Natural killer cell (primary cell): ENCODE measurements around the gene COL6A3. TPM values are rescaled to one million over a fixed set of nuclear protein-coding genes. Genes with fewer than 3 reads are reported as not detected.

Experiments used
- ATAC-seq, 3 donors: fragments of 150-1000 bp in 2 of 3; fragments of 200-7000 bp in 1 of 3; cut with Tn5 transposase; 1 replicate in 1 of 3; 2 replicates in 2 of 3; pipeline ENCODE4 v1.10.0; 2021; ENCODE audit warnings: mild to moderate bottlenecking in 2 of 3, moderate library complexity in 2 of 3
- DNase-seq, 2 donors: peaks; one replicate each; pipeline versions ENCODE4 v3.0.0 to v3.0.0-alpha.2; 2013 to 2021; ENCODE audit warnings: mixed read lengths in 1 of 2
- H3K27ac ChIP-seq: one replicate; pipeline ENCODE4 v1.5.1; 2013; ENCODE audit warnings: mild to moderate bottlenecking, low read length
- H3K27me3 ChIP-seq: one replicate; pipeline ENCODE4 v1.6.1; 2013; ENCODE audit warnings: low read length; ENCODE audit not compliant: control insufficient read depth, insufficient read depth
- H3K36me3 ChIP-seq: one replicate; pipeline ENCODE4 v1.6.1; 2013; ENCODE audit warnings: low read length; ENCODE audit not compliant: control insufficient read depth, insufficient read depth
- H3K4me1 ChIP-seq: one replicate; pipeline ENCODE4 v1.6.1; 2013; ENCODE audit warnings: low read length; ENCODE audit not compliant: control insufficient read depth, insufficient read depth
- H3K4me3 ChIP-seq: one replicate; pipeline ENCODE4 v1.5.1; 2013; ENCODE audit warnings: low read length
- H3K9me3 ChIP-seq: one replicate; pipeline ENCODE4 v1.6.1; 2013; ENCODE audit warnings: low read length; ENCODE audit not compliant: control insufficient read depth, insufficient read depth
- H3K27ac Mint-ChIP-seq, 2 donors: one replicate each; pipeline ENCODE4 v1.8.0; 2022; ENCODE audit warnings: mild to moderate bottlenecking in 2 of 2, mixed read lengths in 2 of 2, moderate library complexity in 1 of 2
- H3K27me3 Mint-ChIP-seq, 2 donors: one replicate each; pipeline ENCODE4 v1.8.0; 2022; ENCODE audit warnings: low read depth in 2 of 2, mixed read lengths in 2 of 2
- H3K36me3 Mint-ChIP-seq: one replicate; pipeline ENCODE4 v1.8.0; 2022; ENCODE audit warnings: mixed read lengths
- H3K4me1 Mint-ChIP-seq, 2 donors: one replicate each; pipeline ENCODE4 v1.8.0; 2022; ENCODE audit warnings: mixed read lengths in 2 of 2
- H3K4me3 Mint-ChIP-seq: one replicate; pipeline ENCODE4 v1.8.0; 2022; ENCODE audit warnings: mild to moderate bottlenecking, moderate library complexity, mixed read lengths
- H3K9me3 Mint-ChIP-seq, 2 donors: one replicate each; pipeline ENCODE4 v1.8.0; 2022; ENCODE audit warnings: mixed read lengths in 2 of 2
- CTCF ChIP-seq: fragments of 200-600 bp; IDR thresholded peaks from one replicate; pipeline ENCODE4 v1.8.0; 2022; ENCODE audit warnings: antibody characterized with exemption
- WGBS: methylation state at CpG from one replicate; pipeline ENCODE4 v1.1.7; 2013; ENCODE audit warnings: missing lambda C conversion rate; ENCODE audit not compliant: insufficient coverage; 5-methylcytosine and 5-hydroxymethylcytosine counted together
- intact Hi-C: fragments of 100-400 bp; cut with micrococcal nuclease; formaldehyde crosslinking; loops from one replicate; pipeline ENCODE4 v1.14.2; 2022
- total RNA-seq, 4 donors: library from RNA; stranded (reverse); fragments of 120-200 nt in 1 of 4; gene quantifications; one replicate each; pipeline versions ENCODE4 v1.2.3 to v1.2.4, GENCODE V29; 2013 to 2022

The COL6A3 gene
- total RNA-seq, 3 donors from 2014 or later (not counting 1 experiment from before 2014, with no cell fraction given) = 0.10 to 0.31 (median 0.29) TPM

- no peak overlapping the region for H3K27ac ChIP-seq
- Mint-ChIP-seq H3K9me3 (no peaks in the 10 kb centered on the region), H3K27me3 (peaks cover 30 to 66% of the 10 kb centered on the region in 2 donors), H3K36me3 (no peaks in the 10 kb centered on the region), H3K27ac (no peak overlapping the region), H3K4me1 (no peaks in the 10 kb centered on the region), H3K4me3 (no peak overlapping the region)
- ATAC-seq (peak in 1 of 3 donors; percentile 19), DNase-seq (no peak)
- 92% methylated on average over 25 of the region's 25 CpGs for WGBS
- H3K9me3 ChIP-seq = no peaks in the 10 kb centered on the region
- H3K4me3 ChIP-seq = no peak overlapping the region
- no peaks in the 10 kb centered on the region for H3K27me3 ChIP-seq
- intact Hi-C loops = no loop called here
- H3K36me3 ChIP-seq = no peaks in the 10 kb centered on the region
- H3K4me1 ChIP-seq = no peaks in the 10 kb centered on the region
- TF ChIP-seq CTCF = no peak
These were observed 782 bp downstream of the COL6A3 start for GRCh38 chr2:237412988-237413776.

GRCh38 chr2:237412646-237412987, 1.3 kb downstream of the COL6A3 start:
- H3K4me1 ChIP-seq = no peaks in the 10 kb centered on the region
- Mint-ChIP-seq H3K27ac (no peak overlapping the region), H3K36me3 (no peaks in the 10 kb centered on the region), H3K4me3 (no peak overlapping the region), H3K4me1 (no peaks in the 10 kb centered on the region), H3K27me3 (peaks cover 30 to 71% of the 10 kb centered on the region in 2 donors), H3K9me3 (no peaks in the 10 kb centered on the region)
- intact Hi-C loops = no loop called here
- no peaks in the 10 kb centered on the region for H3K9me3 ChIP-seq
- ATAC-seq = peak in 1 of 3 donors; percentile 30
- no peaks in the 10 kb centered on the region for H3K27me3 ChIP-seq
- WGBS = 92% methylated on average over 7 of the region's 7 CpGs
- no peak overlapping the region for H3K4me3 ChIP-seq
- H3K36me3 ChIP-seq = no peaks in the 10 kb centered on the region
- TF ChIP-seq CTCF = no peak
- H3K27ac ChIP-seq = no peak overlapping the region
- no peak for DNase-seq

- intact Hi-C loops = no loop called here
- Histone ChIP-seq H3K27me3 (no peaks in the 10 kb centered on the region), H3K9me3 (no peaks in the 10 kb centered on the region), H3K4me1 (no peaks in the 10 kb centered on the region), H3K4me3 (no peak overlapping the region), H3K27ac (no peak overlapping the region), H3K36me3 (no peaks in the 10 kb centered on the region)
- no peak for DNase-seq
- Mint-ChIP-seq H3K36me3 (no peaks in the 10 kb centered on the region), H3K27ac (no peak overlapping the region), H3K4me1 (no peaks in the 10 kb centered on the region), H3K9me3 (no peaks in the 10 kb centered on the region), H3K4me3 (no peak overlapping the region), H3K27me3 (peaks cover 30 to 69% of the 10 kb centered on the region in 2 donors)
- WGBS = 85% methylated on average over 16 of the region's 16 CpGs
- TF ChIP-seq CTCF = no peak
- ATAC-seq = no peak
These were observed 2.1 kb downstream of the COL6A3 start for GRCh38 chr2:237411683-237412423.
